Measurements from ENCODE around the gene COBL.

The COBL gene

GRCh38 chr7:51126324-51126723, 190.3 kb downstream of the COBL start:
- no peak overlapping the region for H3K4me3 ChIP-seq (ENCODE audit: low read depth, low read length)
- TF ChIP-seq CTCF (IDR thresholded peaks at IDR 0.05; ENCODE audit: low read depth, low read length): no peak

- H3K4me3 ChIP-seq (ENCODE audit: low read depth, low read length): no peak overlapping the region
- TF ChIP-seq CTCF (IDR thresholded peaks at IDR 0.05; ENCODE audit: low read depth, low read length): no peak
These were observed 192.3 kb downstream of the COBL start for GRCh38 chr7:51124321-51124720.

- no peak overlapping the region for H3K4me3 ChIP-seq (ENCODE audit: low read depth, low read length)
- no peak for TF ChIP-seq CTCF (IDR thresholded peaks at IDR 0.05; ENCODE audit: low read depth, low read length)
These were observed 193.1 kb downstream of the COBL start for GRCh38 chr7:51123322-51124019.

- no peak overlapping the region for H3K4me3 ChIP-seq (ENCODE audit: low read depth, low read length)
- no peak for TF ChIP-seq CTCF (IDR thresholded peaks at IDR 0.05; ENCODE audit: low read depth, low read length)
These were observed 194.6 kb downstream of the COBL start for GRCh38 chr7:51121931-51122425.

GRCh38 chr7:51121036-51121790, 195.4 kb downstream of the COBL start:
- H3K4me3 ChIP-seq (ENCODE audit: low read depth, low read length): no peak overlapping the region
- no peak for TF ChIP-seq CTCF (IDR thresholded peaks at IDR 0.05; ENCODE audit: low read depth, low read length)

- no peak overlapping the region for H3K4me3 ChIP-seq (ENCODE audit: low read depth, low read length)
- no peak for TF ChIP-seq CTCF (IDR thresholded peaks at IDR 0.05; ENCODE audit: low read depth, low read length)
These were observed 198.0 kb downstream of the COBL start for GRCh38 chr7:51118628-51119027.

GRCh38 chr7:51114501-51114900, 202.1 kb downstream of the COBL start:
- no peak for TF ChIP-seq CTCF (IDR thresholded peaks at IDR 0.05; ENCODE audit: low read depth, low read length)
- no peak overlapping the region for H3K4me3 ChIP-seq (ENCODE audit: low read depth, low read length)
